ENCODE measurements around the gene RABEP1. TPM values are rescaled to one million over a fixed set of nuclear protein-coding genes. Genes with fewer than 3 reads are reported as not detected.

Gene RABEP1
- total RNA-seq, 4 donors from 2014 or later = 36.0 to 57.7 (median 40.9) TPM

DNA sequence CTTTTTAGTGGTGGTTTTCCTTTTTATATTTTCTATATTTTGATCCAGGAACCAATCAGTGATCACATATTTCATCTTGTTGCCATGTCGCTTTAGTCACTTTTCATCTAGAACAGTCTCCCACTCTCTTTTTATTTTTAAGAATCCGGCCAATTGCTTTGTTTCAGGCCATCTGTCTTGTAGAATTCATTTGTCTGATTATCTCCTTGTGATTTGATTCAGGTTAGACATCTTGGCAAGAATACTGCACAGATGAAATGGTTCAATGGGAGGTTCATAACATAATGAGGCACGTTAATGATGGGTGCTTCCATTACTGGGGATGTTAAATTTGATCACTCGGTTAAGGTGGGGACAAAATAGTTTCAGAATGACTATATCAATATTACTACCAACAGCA lies 88.3 kb downstream of the RABEP1 start:
- WGBS, 2 donors = 94% methylated on average over 4 of the region's 4 CpGs
- no peak for TF ChIP-seq POLR2A (IDR thresholded peaks at IDR 0.05)
- TF ChIP-seq CTCF (IDR thresholded peaks at IDR 0.05) = no peak
- no peaks in the 10 kb centered on the region for H3K9me3 ChIP-seq
- intact Hi-C loops (cut with DNase I) = no loop called here
- H3K36me3 ChIP-seq = peaks cover 27 to 42% of the 10 kb centered on the region in 2 donors
- no peak for DNase-seq
- no peak overlapping the region for H3K4me3 ChIP-seq (replicated peaks in 1 of 3)
- H3K27ac ChIP-seq = no peak overlapping the region
- H3K27me3 ChIP-seq = no peaks in the 10 kb centered on the region
- H3K4me1 ChIP-seq = no peaks in the 10 kb centered on the region

DNA sequence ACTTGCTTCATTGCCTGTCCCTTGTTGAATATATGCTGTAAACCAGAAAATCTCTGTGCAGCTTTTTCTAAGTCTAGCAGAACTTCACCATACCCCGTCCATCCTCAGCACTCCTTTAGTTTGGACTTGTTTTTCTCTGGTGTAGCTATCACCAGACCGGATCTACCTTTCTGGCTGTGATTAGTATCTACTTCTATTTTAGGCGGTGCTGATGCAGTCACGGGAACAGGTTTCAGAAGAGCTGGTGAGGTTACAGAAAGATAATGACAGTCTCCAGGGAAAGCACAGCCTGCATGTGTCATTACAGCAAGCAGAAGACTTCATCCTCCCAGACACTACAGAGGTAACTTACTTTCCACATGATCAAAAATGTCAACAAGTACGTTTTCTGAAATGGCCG lies 91.0 kb downstream of the RABEP1 start:
- Histone ChIP-seq H3K27me3 (no peaks in the 10 kb centered on the region), H3K4me1 (no peaks in the 10 kb centered on the region), H3K27ac (no peak overlapping the region), H3K4me3 (replicated peaks in 1 of 3) (no peak overlapping the region), H3K36me3 (peaks cover 31 to 49% of the 10 kb centered on the region in 2 donors), H3K9me3 (no peaks in the 10 kb centered on the region)
- intact Hi-C loops (cut with DNase I) = no loop called here
- WGBS, 2 donors = 89 to 91% methylated on average over 6 of the region's 6 CpGs
- no peak for DNase-seq
- TF ChIP-seq POLR2A (IDR thresholded peaks at IDR 0.05) (no peak), CTCF (IDR thresholded peaks at IDR 0.05) (no peak)

GRCh38 chr17:5378566-5379207 lies 96.6 kb downstream of the RABEP1 start:
- H3K36me3 ChIP-seq = peaks cover 58 to 77% of the 10 kb centered on the region in 2 donors
- TF ChIP-seq POLR2A (IDR thresholded peaks at IDR 0.05) (no peak), CTCF (IDR thresholded peaks at IDR 0.05) (no peak)
- no peak for DNase-seq
- no peaks in the 10 kb centered on the region for H3K27me3 ChIP-seq
- H3K4me3 ChIP-seq (replicated peaks in 1 of 3) = no peak overlapping the region
- intact Hi-C loops (cut with DNase I) = no loop called here
- H3K9me3 ChIP-seq = no peaks in the 10 kb centered on the region
- no peaks in the 10 kb centered on the region for H3K4me1 ChIP-seq
- 97 to 99% methylated on average over 3 of the region's 3 CpGs for WGBS, 2 donors
- no peak overlapping the region for H3K27ac ChIP-seq

DNA sequence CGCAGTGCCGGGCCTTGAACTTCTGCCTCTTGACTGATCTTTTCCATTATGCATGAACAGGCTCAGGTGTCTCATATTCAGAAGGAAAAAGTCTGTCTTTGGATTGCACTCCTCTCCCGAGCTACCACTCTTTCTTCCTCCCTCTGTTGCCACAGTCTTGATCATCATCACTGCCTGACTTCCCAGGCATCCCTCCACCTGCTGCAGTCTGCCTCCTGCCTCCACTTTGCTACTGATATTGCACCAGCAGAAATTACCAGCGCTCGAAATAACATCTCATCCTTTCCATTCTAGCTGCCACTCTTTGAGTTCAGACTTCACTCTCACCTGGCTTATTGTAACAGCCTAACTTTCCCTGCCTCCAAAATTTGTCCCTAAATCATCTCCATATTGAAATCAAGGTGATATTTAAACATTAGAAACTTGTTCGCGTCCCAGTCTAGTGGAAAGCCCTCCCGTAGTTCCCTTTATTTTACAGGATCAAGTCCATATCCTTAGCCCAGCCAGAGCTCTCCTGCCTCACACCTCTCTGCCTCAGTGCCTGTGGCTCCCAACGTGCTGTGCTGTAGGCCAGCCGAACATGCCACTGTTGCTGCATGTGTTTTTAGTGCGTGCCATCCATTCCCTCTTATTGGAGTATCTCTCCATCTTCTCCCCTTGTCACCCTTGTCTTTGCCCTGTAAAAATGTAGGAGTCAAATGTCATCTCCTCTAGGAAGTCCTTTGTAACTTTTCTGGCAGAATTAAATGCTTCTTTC lies 97.4 kb downstream of the RABEP1 start:
- Histone ChIP-seq H3K4me3 (replicated peaks in 1 of 3) (no peak overlapping the region), H3K4me1 (no peaks in the 10 kb centered on the region), H3K27ac (no peak overlapping the region), H3K27me3 (no peaks in the 10 kb centered on the region), H3K36me3 (peaks cover 61 to 82% of the 10 kb centered on the region in 2 donors), H3K9me3 (no peaks in the 10 kb centered on the region)
- TF ChIP-seq CTCF (IDR thresholded peaks at IDR 0.05) (no peak), POLR2A (IDR thresholded peaks at IDR 0.05) (no peak)
- WGBS, 2 donors = 90 to 91% methylated on average over 11 of the region's 11 CpGs
- intact Hi-C loops (cut with DNase I) = no loop called here
- no peak for DNase-seq

- no peak for DNase-seq
- intact Hi-C loops (cut with DNase I) = no loop called here
- Histone ChIP-seq H3K36me3 (peaks cover 69 to 87% of the 10 kb centered on the region in 2 donors), H3K4me3 (replicated peaks in 1 of 3) (no peak overlapping the region), H3K4me1 (no peaks in the 10 kb centered on the region), H3K9me3 (no peaks in the 10 kb centered on the region), H3K27me3 (no peaks in the 10 kb centered on the region), H3K27ac (no peak overlapping the region)
- TF ChIP-seq POLR2A (IDR thresholded peaks at IDR 0.05) (no peak), CTCF (IDR thresholded peaks at IDR 0.05) (no peak)
- WGBS, 2 donors = 84 to 88% methylated on average over 6 to 7 of the region's 7 CpGs
These were observed 98.5 kb downstream of the RABEP1 start for GRCh38 chr17:5380491-5381135.
